ENCODE data around the gene PCK1.

GRCh38 chr20:57600320-57601210, 39.7 kb downstream of the PCK1 start:
- no peak for TF ChIP-seq EP300 (IDR thresholded peaks at IDR 0.05)
- TF ChIP-seq CTCF (IDR thresholded peaks at IDR 0.05) = no peak
- TF ChIP-seq POLR2A (IDR thresholded peaks at IDR 0.05) = no peak

Data from tibial nerve (tissue), 4 donors.